GM12892 (cell line): ENCODE measurements around the gene FRMPD4.

Source experiments
- POLR2A ChIP-seq: IDR thresholded peaks from 2 replicates; pipeline ENCODE4 v1.6.1; 2011; ENCODE audit warnings: low read depth, low read length, control low read depth
- POLR2AphosphoS5 ChIP-seq: IDR thresholded peaks from 2 replicates; pipeline ENCODE4 v1.6.1; 2011; ENCODE audit warnings: low read depth, low read length, control low read depth
- TAF1 ChIP-seq: IDR thresholded peaks from 2 replicates; pipeline ENCODE4 v1.6.1; 2011; ENCODE audit warnings: low read depth, mild to moderate bottlenecking, control low read depth, low read length, borderline replicate concordance

GRCh38 chrX:12263211-12263610 is 124.9 kb downstream of the FRMPD4 start:
- TF ChIP-seq POLR2A (no peak), TAF1 (no peak), POLR2AphosphoS5 (no peak)
